Amniotic epithelial cell (primary cell): ENCODE results near the gene CERS2.

ENCODE experiments used
- DNase-seq: peaks from one replicate; pipeline ENCODE4 v3.0.0-alpha.2; 2010; ENCODE audit warnings: low read depth

Gene CERS2, protein sequence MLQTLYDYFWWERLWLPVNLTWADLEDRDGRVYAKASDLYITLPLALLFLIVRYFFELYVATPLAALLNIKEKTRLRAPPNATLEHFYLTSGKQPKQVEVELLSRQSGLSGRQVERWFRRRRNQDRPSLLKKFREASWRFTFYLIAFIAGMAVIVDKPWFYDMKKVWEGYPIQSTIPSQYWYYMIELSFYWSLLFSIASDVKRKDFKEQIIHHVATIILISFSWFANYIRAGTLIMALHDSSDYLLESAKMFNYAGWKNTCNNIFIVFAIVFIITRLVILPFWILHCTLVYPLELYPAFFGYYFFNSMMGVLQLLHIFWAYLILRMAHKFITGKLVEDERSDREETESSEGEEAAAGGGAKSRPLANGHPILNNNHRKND

DNA sequence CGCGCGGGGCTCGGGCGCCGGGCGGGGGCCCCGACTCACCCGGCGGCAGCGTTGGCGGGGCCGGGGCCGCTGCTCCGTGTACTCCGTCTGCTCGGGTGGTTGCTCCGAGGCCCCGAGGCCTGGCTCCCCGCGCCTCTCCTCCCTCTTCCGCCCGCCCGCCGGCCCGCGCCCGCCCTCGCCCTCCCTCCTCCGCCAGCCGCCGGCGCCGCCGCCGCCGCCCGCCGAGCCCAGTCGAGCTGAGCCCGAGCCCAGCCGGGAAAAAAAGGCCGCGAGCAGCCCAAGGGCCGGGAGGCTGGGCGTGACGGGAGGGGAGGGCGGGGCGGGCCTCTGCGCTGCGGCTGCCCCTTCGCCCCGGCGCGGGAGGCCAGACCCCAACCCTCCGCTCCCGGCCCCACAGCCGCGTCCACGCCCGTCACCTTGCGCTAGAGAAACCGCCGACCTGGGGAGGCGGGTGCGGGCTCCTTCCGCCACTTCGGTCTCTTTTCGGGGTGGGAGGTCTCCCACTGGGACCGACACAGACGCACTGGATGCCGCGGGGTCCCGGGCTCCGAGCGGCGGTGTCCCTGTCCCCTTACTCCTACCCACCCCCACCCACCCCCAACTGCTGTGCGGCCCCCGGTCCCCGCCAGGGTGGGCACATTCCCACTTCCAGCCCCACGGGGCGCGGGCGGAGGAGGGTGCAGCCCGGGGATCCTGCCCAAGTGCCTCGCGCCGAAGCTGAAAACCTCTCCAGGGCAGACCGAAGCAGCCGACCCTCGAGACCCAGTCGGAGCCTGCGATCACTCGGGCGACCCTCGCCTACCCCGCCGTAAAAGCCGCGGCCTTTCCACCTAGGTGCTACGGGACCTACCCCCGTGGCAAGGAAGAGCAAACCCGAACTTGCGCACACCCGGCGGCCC, at the start of gene CERS2:
TSS of gene CERS2 (minus strand) at position 256 of the 899 bp plus-strand sequence. CDS start 5,745 bp downstream, outside the sequence.
- DNase-seq = peak; percentile 66

DNA sequence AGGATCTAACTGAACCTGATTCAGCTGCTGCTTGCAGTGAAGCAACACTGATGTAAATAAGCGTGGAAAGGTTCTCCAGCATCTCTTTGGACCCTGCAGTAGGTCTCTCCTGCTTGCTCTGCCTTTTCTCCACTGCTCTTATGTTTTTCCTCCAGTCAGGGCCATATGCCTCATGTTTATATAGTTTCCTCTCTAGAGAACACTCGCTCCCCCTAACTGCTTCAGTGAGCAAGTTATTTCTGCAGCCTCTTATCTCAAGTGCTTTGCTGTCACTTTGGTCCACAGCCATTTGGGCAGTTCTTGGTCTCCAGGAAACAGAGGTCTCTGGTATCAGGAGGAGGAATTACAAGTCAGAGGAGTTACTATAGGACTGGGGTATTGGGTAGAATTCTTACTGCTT, 38.9 kb upstream of the CERS2 start:
- no peak for DNase-seq

DNA sequence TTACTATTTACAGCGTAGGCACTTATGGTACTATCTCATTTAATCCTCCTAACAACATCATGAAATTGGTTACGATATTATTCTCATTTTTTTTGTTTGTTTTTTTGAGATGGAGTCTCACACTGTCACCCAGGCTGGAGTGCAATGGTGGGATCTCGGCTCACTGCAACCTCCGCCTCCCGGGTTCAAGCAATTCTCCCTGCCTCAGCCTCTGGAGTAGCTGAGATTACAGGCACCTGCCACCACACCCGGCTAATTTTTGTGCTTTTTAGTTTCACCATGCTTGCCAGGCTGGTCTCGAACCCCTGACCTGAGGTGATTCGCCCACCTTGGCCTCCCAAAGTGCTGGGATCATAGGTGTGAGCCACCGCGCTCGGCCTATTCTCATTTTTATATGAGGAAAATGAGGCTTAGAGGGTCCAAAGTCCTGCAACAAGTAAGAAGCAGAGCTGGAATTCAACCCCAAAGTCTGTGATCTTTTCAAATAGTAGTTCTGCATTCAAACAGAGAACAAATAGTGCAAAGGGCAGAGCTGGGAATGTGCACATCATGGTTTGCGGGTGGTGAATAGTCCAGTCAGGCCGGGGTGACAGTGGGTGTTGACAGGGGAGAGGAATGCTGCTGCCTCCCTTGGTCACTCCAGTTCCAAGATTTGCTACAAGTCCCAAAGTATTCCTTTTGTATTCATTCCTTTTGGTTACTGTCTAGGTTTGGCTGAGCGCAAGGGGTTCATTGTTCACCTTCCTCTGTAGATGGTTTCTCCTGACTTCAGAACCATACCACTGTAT, 38.2 kb upstream of the CERS2 start:
- DNase-seq = no peak

DNA sequence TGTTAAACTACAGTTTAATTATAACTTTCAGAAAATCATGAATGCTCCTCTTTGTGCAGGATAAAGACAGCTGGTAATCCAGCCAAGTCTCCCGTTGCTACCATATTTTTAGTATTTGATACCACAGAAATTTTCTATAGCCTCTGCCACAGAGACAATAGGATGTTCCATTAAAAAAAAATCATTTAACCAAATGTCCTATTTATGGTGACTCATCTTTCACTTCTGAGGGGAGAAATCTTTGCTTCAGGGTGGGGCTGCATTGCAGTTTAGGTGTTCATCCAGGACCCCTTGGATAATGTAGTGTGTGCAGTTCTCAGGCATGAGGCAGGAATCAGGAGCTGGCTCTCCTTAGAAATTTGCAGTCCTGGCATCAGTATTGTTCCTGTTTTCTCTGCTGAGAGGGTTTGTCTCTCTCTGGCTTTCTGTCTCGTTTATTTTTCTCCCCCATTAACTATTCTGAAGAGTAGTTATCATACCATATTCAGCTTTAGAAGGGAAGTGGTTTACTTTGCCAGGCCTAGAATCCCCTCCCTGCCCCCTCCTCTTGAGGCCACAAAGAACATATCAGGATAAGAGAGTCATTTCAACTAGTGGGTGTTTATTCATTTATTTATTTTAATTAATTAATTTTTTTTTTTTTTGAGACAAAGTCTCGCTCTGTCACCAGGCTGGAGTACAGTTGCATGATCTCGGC, 36.7 kb upstream of the CERS2 start:
- DNase-seq = no peak

DNA sequence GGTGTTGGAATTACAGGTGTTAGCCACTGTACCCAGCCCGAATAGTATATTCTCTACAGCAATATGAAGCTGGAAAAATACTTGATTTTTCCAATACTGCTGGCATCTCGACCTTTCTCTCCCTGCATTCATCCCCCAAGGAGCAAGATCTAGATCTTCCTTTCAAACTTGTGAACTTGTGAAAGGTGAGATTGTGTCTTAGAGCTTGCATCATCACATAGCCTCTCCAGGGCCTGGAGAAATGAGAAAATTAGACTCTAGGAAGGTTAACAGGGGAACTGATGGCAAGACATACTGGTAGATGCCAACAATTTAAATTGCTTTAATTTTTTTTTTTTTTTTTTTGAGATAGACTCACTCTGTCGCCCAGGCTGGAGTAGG, 35.7 kb upstream of the CERS2 start:
- no peak for DNase-seq

DNA sequence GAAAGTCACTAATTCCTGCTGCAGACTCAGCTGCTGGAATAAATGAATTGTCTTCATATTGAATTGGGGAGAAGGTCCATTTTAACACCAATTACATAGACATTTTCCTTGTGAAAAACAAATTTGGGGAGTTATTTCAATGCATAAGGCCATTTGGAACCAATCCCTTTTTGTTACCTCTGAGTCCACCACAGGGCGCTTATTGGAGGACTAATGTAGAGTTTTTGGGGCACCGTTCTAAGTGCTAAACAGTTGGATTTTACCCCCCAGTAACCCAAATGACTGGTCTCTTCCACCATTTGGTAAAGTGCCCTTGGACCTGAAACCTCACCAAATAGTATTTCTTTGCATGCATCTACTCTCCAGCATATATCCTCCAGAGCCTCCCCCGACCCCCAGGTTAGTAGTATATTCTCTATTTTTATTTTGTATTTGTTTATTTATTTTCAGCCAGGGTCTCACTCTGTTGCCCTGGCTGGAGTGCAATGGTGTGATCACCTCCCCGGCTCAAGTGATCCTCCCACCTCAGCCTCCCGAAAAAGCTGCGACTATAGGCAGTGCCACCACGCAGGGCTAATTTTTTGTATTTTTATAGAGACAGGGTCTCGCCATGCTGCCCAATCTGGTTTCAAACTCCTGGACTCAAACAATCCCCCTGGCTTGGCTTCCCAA, 35.2 kb upstream of the CERS2 start:
- no peak for DNase-seq

DNA sequence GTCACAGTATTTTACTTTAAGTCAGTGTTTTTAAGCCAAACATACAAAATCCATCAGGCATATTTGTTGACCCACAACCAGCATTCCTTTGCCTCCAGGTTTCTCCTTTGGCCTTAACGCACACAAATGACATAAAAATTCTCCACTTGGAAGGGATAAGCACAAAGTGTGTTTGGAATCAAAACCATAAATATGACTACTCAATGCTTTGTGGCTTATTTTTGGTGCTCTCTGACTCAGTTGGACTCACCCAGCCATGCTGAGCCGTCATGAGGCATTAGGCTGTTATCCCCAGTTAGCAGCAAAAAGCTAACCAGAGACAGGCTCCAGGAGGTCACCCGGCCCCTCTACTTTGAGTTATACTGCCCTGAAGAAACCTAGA, 34.6 kb upstream of the CERS2 start:
- peak; percentile 60 for DNase-seq

DNA sequence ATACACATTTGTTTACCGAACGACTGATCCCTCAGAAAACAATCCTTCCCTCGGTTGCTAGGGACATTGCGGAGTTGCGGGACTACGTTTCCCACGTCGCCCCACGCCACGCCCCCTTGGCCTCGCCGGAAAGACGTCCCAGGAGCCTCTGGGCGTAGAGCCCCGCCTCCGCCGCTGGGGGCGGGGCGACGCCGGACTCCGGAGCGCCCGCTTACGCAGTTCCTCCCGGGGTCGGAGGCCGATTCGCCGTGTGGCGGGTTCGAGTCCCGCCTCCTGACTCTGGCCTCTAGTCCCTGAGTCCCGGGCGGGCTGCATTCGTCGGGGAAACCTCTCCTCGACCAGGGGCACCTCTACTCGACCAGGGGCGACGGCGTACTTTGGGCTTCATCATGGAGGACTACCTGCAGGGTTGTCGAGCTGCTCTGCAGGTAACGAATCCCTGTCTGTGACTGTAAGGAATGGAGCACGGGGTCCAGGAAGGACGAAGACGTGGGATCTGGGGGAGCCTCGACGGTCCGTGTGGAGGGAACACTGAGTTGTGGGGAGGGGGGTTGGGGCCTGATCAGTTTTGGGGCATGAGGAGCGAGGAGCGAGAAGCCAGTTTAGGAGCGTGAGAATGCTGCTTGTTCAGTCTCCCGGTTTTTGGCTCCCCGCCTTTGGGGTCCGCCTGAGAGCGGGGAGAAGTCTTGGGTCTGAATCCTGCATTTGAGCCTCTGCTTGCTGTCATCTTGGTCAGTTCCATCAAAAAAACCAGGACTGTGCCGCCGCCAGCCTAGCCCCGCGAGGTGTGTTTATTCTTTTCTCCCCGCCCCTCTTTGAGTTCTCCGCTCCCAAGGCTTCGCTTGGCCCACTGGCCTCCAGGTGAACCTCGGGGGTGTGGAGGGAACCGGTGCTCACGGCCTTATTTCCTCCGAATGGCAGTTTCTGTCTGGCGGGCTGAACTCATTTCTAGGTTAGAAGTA, 33.9 kb upstream of the CERS2 start, which contains the start of gene PRUNE1:
TSS of gene PRUNE1 (plus strand) at position 206 of the 962 bp plus-strand sequence. CDS start at position 390, 184 bp downstream.
- peak; percentile 92 for DNase-seq

DNA sequence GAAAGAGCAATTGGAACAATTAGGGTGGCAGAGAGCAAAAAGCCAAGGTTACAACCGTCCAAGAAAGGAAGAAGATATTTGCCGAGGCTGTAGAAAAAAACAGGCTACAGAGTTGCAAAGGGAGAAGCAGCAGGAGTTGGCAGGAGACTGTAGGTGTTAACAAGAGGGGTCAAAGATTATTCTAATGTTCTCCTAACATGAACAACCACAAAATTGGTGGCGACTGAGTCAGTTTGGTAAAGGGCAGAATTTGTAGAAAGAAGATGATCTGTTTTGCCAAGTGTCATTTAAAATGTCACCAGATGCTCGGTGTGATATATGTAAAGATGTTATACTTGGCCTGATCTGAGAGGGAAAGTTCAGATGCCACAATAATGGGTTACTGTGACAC, 33.2 kb upstream of the CERS2 start:
- DNase-seq = no peak

DNA sequence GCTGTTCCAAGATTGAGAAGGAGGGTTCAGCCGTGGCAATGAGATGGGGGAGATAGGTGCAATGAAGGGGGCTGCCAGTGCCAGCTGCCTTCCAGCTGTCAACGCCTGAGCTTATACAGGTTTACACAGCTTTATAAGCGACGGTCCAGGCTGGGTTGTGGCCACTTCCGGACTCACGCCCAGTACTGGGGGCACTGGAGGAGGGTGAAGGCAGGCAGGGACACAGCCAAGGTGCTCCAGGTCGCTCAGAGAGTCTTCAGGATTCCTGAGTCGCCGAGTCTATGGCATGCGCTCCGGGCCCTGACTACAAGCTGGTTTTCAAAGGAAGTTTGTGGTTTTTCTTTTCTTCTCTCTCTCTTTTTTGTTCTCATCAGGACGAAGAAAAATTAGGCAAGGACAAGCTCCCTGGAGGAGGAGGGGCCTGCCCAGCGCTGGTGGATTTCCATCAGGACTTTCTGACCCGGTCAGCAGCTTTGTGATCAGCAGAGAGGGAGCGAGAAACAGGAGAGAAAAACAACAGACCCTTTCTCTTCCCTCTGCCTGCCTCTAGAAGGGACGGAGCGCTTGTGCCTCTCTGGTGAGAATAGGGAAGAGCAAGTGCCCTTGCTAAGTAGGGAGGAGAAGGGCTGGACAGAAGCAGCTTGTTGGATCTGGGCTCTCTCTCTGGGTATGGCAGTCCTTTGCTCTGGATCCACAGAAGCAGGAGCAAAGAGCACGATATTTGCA, 31.9 kb upstream of the CERS2 start, which contains the start of gene MINDY1:
TSS of gene MINDY1 (minus strand) at position 576 of the 726 bp plus-strand sequence. CDS start 4,285 bp downstream, outside the sequence.
- DNase-seq = peak; percentile 88

DNA sequence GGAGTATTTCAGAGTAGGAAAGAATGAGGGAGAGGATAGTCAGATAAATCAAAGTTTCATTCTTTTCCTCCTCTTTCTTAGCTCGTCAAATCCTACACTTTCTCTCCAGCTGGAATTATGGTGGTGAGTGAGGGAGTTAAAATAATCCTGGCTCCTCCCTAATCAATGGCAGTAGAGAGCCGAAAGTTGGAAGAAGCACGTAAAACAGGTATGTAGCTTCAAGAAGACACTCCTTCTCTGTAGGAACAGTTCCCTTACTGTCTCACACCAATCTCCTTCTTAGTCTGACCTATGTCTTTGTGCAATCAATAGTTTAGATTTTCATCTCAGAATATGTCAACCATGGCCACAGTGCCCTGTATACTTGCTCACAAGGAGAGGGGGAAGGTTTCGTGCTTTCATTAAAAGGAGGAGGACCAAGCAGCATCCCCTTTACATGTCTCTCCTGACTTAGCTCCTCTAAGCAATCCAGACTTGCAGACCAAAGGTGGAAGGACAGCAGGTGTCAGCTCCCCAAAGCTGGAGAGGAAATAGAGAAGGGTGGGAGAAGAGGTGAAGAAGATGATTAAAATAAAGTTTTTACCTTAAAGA, 31.2 kb upstream of the CERS2 start:
- DNase-seq = no peak

DNA sequence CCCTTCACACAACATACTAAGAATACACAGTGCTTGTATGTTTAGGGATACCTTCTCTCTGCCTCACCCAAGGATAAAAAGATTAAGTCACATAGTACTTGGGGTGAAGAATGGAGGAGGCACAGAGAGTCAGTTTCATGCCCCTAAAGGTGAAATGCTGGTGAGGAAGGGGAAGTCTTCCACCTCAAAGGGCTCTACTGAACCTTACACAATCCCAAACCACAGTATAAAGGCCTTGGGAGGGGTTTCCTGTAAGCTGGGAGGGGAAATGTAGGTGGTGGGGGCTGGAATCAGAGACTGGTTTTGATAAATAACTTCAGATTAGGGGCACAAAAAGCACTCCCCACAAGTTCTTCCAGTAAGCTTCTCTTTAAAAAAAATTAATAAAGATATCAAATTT, 28.5 kb upstream of the CERS2 start:
- DNase-seq = no peak

DNA sequence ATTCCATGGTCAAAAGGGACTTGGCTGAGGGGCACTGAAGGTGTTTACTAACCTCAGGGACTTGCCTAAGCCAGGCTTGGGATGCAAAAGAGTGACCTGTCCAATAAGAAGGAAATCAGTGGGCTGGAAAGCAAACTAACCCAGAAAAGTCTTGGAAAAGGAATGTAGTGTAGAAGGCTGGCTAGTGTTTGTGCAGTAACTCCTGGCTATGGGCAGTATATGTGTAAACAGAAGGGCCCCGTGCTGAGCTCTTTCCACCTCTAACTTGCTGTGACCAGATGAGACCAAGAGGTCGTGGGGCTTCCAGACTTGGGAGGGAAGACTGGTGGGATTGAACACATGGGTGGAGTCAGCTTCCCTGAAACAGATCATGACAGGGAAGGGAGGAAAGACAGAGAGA, 28.0 kb upstream of the CERS2 start:
- no peak for DNase-seq

DNA sequence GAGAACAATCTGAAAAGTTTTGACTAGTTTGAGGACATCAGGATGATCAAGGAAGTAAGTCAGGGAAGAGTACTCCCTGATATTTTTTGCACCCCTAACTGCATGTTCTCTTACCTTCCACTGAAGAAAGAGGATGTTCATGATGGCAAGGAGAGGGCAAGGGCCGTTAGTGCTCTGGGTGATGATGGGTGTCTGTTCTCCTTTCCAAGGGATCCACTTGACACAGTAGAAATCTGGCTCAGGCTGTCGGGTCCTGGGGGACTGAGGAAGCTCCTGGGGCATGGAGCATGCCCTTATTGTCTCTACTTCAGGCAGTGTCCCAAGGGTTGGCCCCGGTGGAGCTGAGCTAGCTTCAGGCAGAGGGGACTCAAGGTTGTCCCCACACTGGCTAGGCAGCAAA, 27.4 kb upstream of the CERS2 start:
- no peak for DNase-seq

DNA sequence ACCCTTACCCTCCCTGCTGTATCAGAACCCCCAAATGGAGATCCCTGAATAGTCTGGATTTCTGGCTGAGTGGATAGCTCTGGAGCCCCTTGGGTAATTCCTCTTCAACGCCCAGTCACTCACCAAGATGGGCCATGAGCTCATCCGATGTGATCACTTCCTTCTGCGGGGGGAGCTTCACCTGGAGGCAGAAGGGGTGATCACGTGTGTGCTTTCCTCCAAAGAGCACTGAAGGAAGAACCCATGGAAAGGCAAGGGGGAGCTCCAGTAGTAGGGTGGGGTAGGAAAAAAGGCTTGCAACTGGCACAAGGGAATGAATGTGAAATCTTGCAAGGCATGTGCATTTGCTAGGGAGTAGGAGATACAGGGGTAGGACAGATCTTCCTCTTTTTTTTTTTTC, 27.0 kb upstream of the CERS2 start:
- no peak for DNase-seq

DNA sequence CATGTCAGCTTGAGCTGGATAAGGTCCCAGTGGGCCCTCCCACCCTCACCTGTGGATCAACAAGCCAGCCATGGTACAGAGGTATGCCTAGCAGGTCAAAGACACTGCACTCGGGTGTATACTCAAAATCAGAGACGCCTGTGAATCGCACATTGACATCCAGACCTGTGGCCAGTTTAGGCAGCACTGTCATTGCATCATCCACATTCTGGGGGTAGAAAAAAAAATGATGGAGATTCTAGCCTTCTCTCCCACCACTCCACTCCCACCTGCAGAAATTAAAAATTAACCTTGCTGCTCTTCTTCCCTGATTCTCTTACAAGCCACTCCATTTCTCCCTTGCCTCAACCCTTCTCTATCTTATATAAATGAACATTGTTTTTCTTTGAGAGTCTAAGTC, 25.8 kb upstream of the CERS2 start:
- no peak for DNase-seq

DNA sequence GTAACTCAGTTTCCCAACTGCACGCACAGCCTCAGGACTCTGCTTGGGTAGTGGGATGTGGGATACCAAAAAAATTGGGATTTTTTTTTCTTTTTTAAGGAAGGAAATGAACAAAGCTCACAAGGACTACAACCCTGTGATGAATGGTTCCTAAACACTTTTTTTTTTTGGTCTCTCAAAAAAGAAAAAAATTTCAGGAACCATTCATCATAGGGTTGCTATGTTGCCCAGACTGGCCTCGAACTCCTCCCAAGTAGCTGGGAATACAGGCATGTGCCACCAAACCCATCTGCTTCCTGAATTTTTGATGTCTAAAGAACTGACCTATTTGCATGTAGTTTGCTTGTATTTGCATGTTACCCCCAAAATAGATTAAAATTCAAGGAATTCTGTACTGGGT, 25.3 kb upstream of the CERS2 start:
- DNase-seq = no peak

DNA sequence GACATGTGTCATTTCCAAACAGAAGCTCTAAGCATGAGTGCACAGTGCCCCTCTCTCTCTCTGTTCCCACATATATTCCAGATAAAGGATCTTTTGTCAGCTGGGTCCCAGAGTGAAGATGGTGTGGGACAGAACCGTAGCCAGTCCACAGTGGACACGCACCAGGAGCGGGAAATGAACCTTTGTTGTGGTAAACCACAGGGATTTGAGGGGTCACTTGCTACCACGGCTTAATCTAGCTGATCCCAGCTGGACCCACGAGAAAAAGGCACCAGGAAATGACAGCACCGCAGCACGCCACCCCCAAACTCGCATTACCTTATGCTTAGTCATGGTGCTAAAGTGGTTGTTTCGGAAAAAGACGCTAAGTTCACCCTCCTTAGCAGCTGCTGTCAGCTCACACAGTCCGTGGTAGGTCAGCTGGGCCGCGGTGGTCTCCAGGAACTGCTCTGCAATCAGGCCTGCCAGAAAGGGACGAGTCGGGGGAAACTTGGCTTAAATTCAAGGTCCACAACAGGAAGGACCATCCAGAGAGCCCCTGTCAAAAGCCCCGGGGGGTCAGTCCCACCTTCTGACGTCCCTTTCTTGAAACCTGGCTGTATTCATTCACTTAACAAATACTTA, 24.5 kb upstream of the CERS2 start:
- DNase-seq = peak; percentile 70
